ENCODE results near the gene GRAMD2A.

- TF ChIP-seq, protein P1, sequence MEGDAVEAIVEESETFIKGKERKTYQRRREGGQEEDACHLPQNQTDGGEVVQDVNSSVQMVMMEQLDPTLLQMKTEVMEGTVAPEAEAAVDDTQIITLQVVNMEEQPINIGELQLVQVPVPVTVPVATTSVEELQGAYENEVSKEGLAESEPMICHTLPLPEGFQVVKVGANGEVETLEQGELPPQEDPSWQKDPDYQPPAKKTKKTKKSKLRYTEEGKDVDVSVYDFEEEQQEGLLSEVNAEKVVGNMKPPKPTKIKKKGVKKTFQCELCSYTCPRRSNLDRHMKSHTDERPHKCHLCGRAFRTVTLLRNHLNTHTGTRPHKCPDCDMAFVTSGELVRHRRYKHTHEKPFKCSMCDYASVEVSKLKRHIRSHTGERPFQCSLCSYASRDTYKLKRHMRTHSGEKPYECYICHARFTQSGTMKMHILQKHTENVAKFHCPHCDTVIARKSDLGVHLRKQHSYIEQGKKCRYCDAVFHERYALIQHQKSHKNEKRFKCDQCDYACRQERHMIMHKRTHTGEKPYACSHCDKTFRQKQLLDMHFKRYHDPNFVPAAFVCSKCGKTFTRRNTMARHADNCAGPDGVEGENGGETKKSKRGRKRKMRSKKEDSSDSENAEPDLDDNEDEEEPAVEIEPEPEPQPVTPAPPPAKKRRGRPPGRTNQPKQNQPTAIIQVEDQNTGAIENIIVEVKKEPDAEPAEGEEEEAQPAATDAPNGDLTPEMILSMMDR (IDR thresholded peaks at IDR 0.05; ENCODE audit: extremely low read depth in 1 of 2, insufficient read depth in 1 of 2, low read depth in 1 of 2, low read length in 2 of 2), result no peak
- TF ChIP-seq EZH2 (IDR thresholded peaks at IDR 0.05; ENCODE audit: borderline replicate concordance, low read depth, low read length, severe bottlenecking) (no peak), POLR2A (IDR thresholded peaks at IDR 0.05; ENCODE audit: low read depth, low read length) (no peak), MAX (IDR thresholded peaks at IDR 0.05; ENCODE audit: insufficient read depth, insufficient read length) (no peak), JUN (IDR thresholded peaks at IDR 0.05; ENCODE audit: borderline replicate concordance, insufficient read depth, insufficient read length, low read depth) (no peak), FOS (IDR thresholded peaks at IDR 0.05; ENCODE audit: borderline replicate concordance, insufficient read depth, low read length) (no peak)
Observed at GRCh38 chr15:72182673-72183072, 14.9 kb downstream of the GRAMD2A start.

All from endothelial cell of umbilical vein (primary cell).